ENCODE measurements around the gene NHERF2. TPM values are rescaled to one million over a fixed set of nuclear protein-coding genes. Genes with fewer than 3 reads are reported as not detected.

The NHERF2 gene
- total and polyA plus RNA-seq, 9 of the 15 experiments (the other 6 are each of a cell fraction or from before 2014, with no cell fraction given): 0.15 to 42.0 (median 12.5) TPM

DNA sequence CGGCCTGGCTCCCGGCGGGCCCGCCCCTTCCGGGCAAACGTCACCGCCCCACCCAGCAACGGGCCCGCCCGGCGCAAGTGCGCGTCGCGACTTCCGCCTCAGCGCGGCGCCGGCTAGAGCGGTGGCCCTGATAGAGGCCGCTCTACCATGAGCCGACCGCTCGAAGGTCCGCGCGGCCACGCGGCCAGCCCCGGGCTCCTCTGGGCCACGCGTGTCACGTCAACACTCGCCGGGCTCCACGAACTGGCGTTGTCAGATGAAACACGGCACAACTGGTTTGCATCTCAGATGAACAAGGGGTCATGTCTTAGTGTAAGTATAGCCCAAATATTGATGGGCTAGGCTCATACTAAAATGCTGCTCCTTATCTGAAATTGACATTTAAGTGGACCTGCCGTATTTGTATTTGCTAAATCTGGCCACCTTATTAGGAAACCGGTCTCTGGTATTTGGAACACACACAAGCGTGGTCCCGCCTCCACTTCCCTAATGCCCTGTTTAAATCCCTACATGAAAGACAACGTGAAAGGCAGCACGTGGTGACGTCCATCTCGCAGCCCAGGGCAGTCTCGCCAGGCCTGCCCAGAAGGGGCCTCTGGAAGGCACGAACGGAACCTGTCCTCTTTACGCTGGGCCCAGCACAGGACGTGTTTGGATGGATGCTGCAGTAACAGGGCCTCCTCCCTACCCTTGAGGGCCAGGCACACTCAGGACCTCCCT lies 16.8 kb upstream of the NHERF2 start, which contains the start of gene ZNF598 (continued):
- TF ChIP-seq ETV1 (tag; conservative IDR thresholded peaks at IDR 0.05; ENCODE audit: low read depth) (peak; percentile 35; the same call in 1 of the 2 replicates), PHB (CRISPR knock-in tag; IDR thresholded peaks at IDR 0.05) (no peak), JUN (IDR thresholded peaks at IDR 0.05; ENCODE audit: borderline replicate concordance, low read depth, low read length) (peak; percentile 46; the same call in 1 of the 2 replicates), JUN (CRISPR knock-in tag; IDR thresholded peaks at IDR 0.05; ENCODE audit: borderline replicate concordance) (no peak), ZNF586 (CRISPR knock-in tag; conservative IDR thresholded peaks at IDR 0.05) (no peak), ZNF592 (IDR thresholded peaks at IDR 0.05) (peak; percentile 92), RBFOX2 (IDR thresholded peaks at IDR 0.05; ENCODE audit: low read depth, low read length) (peak; percentile 98), CBFA2T3 (IDR thresholded peaks at IDR 0.05) (no peak), RNF219 (CRISPR knock-in tag; IDR thresholded peaks at IDR 0.05) (no peak), TEAD4 (IDR thresholded peaks at IDR 0.05; ENCODE audit: low read length) (0 out of 2 replicates have a peak, but pooled peaks have one; percentile 19), TEAD4 (CRISPR knock-in tag; IDR thresholded peaks at IDR 0.05; ENCODE audit: borderline replicate concordance) (no peak), ZNF12 (CRISPR knock-in tag; IDR thresholded peaks at IDR 0.05) (peak; percentile 19; the same call in 1 of the 2 replicates), MTA2 (IDR thresholded peaks at IDR 0.05; ENCODE audit: low read depth) (no peak), MEF2A (IDR thresholded peaks at IDR 0.05; ENCODE audit: control insufficient read depth, low read depth, low read length) (no peak), MCM7 (IDR thresholded peaks at IDR 0.05) (no peak), XRCC4 (IDR thresholded peaks at IDR 0.05; ENCODE audit: extremely low read depth, insufficient read depth, insufficient read length) (no peak), POLR2AphosphoS5 (IDR thresholded peaks at IDR 0.05; ENCODE audit: control insufficient read depth, insufficient read depth, low read depth, low read length) (peak; percentile 83), ZNF224 (CRISPR knock-in tag; IDR thresholded peaks at IDR 0.05) (no peak)
- TF ChIP-seq, protein P1, sequence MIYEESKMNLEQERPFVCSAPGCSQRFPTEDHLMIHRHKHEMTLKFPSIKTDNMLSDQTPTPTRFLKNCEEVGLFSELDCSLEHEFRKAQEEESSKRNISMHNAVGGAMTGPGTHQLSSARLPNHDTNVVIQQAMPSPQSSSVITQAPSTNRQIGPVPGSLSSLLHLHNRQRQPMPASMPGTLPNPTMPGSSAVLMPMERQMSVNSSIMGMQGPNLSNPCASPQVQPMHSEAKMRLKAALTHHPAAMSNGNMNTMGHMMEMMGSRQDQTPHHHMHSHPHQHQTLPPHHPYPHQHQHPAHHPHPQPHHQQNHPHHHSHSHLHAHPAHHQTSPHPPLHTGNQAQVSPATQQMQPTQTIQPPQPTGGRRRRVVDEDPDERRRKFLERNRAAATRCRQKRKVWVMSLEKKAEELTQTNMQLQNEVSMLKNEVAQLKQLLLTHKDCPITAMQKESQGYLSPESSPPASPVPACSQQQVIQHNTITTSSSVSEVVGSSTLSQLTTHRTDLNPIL (CRISPR knock-in tag; IDR thresholded peaks at IDR 0.05): no peak
- TF ChIP-seq, protein P2, sequence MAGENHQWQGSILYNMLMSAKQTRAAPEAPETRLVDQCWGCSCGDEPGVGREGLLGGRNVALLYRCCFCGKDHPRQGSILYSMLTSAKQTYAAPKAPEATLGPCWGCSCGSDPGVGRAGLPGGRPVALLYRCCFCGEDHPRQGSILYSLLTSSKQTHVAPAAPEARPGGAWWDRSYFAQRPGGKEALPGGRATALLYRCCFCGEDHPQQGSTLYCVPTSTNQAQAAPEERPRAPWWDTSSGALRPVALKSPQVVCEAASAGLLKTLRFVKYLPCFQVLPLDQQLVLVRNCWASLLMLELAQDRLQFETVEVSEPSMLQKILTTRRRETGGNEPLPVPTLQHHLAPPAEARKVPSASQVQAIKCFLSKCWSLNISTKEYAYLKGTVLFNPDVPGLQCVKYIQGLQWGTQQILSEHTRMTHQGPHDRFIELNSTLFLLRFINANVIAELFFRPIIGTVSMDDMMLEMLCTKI (IDR thresholded peaks at IDR 0.05; ENCODE audit: partially characterized antibody): no peak

Measured in K562 (cell line).